Measurements from ENCODE around the gene NSD2.

DNA sequence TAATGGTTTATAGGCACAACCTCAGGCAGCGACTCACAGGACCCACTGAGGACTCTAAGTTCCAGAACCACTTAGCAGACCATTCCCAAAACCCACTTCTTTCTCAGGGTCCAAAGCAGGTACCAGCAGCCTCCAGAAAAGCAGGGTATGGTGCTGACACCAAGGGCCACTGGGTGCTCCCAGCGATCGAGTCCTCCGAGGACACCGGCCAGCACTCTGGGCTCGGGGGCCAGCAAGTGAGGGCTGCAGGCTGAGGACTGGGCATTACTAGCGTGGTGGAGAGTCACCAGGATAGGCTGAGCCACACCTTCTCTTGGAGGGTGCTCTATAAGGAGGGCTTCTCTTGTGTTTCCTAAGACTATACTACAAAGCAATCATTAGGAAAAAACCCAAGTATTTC is 34.5 kb upstream of the NSD2 start:
- TF ChIP-seq, protein P1, sequence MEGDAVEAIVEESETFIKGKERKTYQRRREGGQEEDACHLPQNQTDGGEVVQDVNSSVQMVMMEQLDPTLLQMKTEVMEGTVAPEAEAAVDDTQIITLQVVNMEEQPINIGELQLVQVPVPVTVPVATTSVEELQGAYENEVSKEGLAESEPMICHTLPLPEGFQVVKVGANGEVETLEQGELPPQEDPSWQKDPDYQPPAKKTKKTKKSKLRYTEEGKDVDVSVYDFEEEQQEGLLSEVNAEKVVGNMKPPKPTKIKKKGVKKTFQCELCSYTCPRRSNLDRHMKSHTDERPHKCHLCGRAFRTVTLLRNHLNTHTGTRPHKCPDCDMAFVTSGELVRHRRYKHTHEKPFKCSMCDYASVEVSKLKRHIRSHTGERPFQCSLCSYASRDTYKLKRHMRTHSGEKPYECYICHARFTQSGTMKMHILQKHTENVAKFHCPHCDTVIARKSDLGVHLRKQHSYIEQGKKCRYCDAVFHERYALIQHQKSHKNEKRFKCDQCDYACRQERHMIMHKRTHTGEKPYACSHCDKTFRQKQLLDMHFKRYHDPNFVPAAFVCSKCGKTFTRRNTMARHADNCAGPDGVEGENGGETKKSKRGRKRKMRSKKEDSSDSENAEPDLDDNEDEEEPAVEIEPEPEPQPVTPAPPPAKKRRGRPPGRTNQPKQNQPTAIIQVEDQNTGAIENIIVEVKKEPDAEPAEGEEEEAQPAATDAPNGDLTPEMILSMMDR (IDR thresholded peaks at IDR 0.05; ENCODE audit: low read depth, low read length) = no peak
- TF ChIP-seq EZH2phosphoT487 (IDR thresholded peaks at IDR 0.05; ENCODE audit: low read depth) = no peak
